Osteocyte (in vitro differentiated cells): ENCODE measurements around the gene FRS3. TPM values are rescaled to one million over a fixed set of nuclear protein-coding genes. Genes with fewer than 3 reads are reported as not detected.
A peak's percentile ranks its signal among the peaks of the same experiment; 100 is the strongest.

Experiments
- DNase-seq: peaks from one replicate; pipeline ENCODE4 v3.0.0; 2021; ENCODE audit warnings: mixed read lengths; ENCODE audit not compliant: unreplicated experiment; ENCODE audit errors: extremely low spot score
- H3K27ac Mint-ChIP-seq: one replicate; pipeline ENCODE4 v1.8.0; 2021; ENCODE audit warnings: mild to moderate bottlenecking, mixed read lengths; ENCODE audit not compliant: unreplicated experiment
- H3K27me3 Mint-ChIP-seq: one replicate; pipeline ENCODE4 v1.8.0; 2021; ENCODE audit warnings: mixed read lengths; ENCODE audit not compliant: unreplicated experiment
- H3K36me3 Mint-ChIP-seq: one replicate; pipeline ENCODE4 v1.8.0; 2021; ENCODE audit warnings: mixed read lengths; ENCODE audit not compliant: unreplicated experiment
- H3K4me1 Mint-ChIP-seq: one replicate; pipeline ENCODE4 v1.8.0; 2021; ENCODE audit warnings: mixed read lengths; ENCODE audit not compliant: unreplicated experiment
- H3K4me3 Mint-ChIP-seq: one replicate; pipeline ENCODE4 v1.8.0; 2021; ENCODE audit warnings: mild to moderate bottlenecking, moderate library complexity, mixed read lengths; ENCODE audit not compliant: unreplicated experiment
- H3K9me3 Mint-ChIP-seq: one replicate; pipeline ENCODE4 v1.8.0; 2021; ENCODE audit warnings: mixed read lengths; ENCODE audit not compliant: unreplicated experiment
- total RNA-seq: library from RNA; stranded (reverse); gene quantifications from 2 replicates; pipeline ENCODE4 v1.2.1, GENCODE V29; 2021
- TF ChIP-seq, protein P1 (sequence below): fragments of 200-600 bp; sonication (generic); IDR thresholded peaks from 2 replicates; pipeline ENCODE4 v1.5.0; 2021; ENCODE audit warnings: antibody characterized with exemption, mild to moderate bottlenecking, moderate library complexity

Gene FRS3
- total RNA-seq, 1 donor from 2014 or later, result 3.9 TPM

GRCh38 chr6:41723530-41724227 is 56.0 kb downstream of the FRS3 start:
- Mint-ChIP-seq H3K27ac (peak overlapping the region; percentile 77), H3K36me3 (peaks cover 2% of the 10 kb centered on the region)
- DNase-seq, result no peak

GRCh38 chr6:41722969-41723529 is 56.7 kb downstream of the FRS3 start:
- peaks cover 2% of the 10 kb centered on the region for H3K36me3 Mint-ChIP-seq
- H3K27ac Mint-ChIP-seq, result peak overlapping the region; percentile 23
- no peaks in the 10 kb centered on the region for H3K9me3 Mint-ChIP-seq
- H3K27me3 Mint-ChIP-seq, result no peaks in the 10 kb centered on the region
- no peak overlapping the region for H3K4me3 Mint-ChIP-seq
- DNase-seq, result no peak
- H3K4me1 Mint-ChIP-seq, result peaks cover 22% of the 10 kb centered on the region
- TF ChIP-seq, protein P1, sequence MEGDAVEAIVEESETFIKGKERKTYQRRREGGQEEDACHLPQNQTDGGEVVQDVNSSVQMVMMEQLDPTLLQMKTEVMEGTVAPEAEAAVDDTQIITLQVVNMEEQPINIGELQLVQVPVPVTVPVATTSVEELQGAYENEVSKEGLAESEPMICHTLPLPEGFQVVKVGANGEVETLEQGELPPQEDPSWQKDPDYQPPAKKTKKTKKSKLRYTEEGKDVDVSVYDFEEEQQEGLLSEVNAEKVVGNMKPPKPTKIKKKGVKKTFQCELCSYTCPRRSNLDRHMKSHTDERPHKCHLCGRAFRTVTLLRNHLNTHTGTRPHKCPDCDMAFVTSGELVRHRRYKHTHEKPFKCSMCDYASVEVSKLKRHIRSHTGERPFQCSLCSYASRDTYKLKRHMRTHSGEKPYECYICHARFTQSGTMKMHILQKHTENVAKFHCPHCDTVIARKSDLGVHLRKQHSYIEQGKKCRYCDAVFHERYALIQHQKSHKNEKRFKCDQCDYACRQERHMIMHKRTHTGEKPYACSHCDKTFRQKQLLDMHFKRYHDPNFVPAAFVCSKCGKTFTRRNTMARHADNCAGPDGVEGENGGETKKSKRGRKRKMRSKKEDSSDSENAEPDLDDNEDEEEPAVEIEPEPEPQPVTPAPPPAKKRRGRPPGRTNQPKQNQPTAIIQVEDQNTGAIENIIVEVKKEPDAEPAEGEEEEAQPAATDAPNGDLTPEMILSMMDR, result no peak

More at GRCh38 chr6:41723530-41724227, 56.0 kb downstream of the FRS3 start:
- peaks cover 19% of the 10 kb centered on the region for H3K4me1 Mint-ChIP-seq
- H3K4me3 Mint-ChIP-seq, result no peak overlapping the region
- H3K9me3 Mint-ChIP-seq, result no peaks in the 10 kb centered on the region
- TF ChIP-seq, protein P1, result no peak
- no peaks in the 10 kb centered on the region for H3K27me3 Mint-ChIP-seq

GRCh38 chr6:41721414-41721813 is 58.3 kb downstream of the FRS3 start:
- DNase-seq, result no peak
- Mint-ChIP-seq H3K4me3 (no peak overlapping the region), H3K36me3 (peaks cover 2% of the 10 kb centered on the region), H3K4me1 (peaks cover 30% of the 10 kb centered on the region), H3K27me3 (no peaks in the 10 kb centered on the region), H3K27ac (no peak overlapping the region), H3K9me3 (no peaks in the 10 kb centered on the region)
- TF ChIP-seq, protein P1, result no peak

DNA sequence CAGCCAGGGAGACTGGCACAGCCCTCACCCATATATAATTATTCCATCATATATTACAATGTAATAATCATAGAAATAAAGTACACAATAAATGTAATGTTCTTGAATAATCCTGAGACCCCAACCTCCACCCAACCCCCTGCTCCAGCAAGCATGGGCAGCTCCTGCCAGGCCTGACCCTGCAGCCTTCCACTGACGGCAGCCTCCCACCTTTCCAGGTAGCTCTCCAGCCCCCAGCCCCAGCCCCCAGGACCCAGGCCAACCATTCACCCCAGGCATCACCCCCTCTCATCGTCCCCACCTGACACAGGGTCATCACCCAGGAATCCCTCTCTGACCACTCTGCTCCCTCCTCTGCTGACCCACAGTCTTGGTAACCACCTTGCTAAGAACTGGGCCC is 58.9 kb downstream of the FRS3 start:
- Mint-ChIP-seq H3K36me3 (peaks cover 2% of the 10 kb centered on the region), H3K4me3 (no peak overlapping the region), H3K4me1 (peaks cover 33% of the 10 kb centered on the region), H3K9me3 (no peaks in the 10 kb centered on the region), H3K27me3 (no peaks in the 10 kb centered on the region), H3K27ac (no peak overlapping the region)
- TF ChIP-seq, protein P1, result no peak
- DNase-seq, result no peak

- Mint-ChIP-seq H3K27me3 (no peaks in the 10 kb centered on the region), H3K36me3 (peaks cover 2% of the 10 kb centered on the region), H3K4me1 (peaks cover 35% of the 10 kb centered on the region), H3K4me3 (no peak overlapping the region), H3K27ac (no peak overlapping the region), H3K9me3 (no peaks in the 10 kb centered on the region)
- DNase-seq, result no peak
- TF ChIP-seq, protein P1, result no peak
Observed at GRCh38 chr6:41720262-41720620, 59.5 kb downstream of the FRS3 start.

Other genes with a start within 250 kb of the FRS3 start
- 24.7 and 26.9 TPM in 2 replicates for gene FOXP4, start 233.5 kb downstream of the FRS3 start, total RNA-seq
- 74.1 and 75.9 TPM in 2 replicates for gene MDFI, start 141.4 kb downstream of the FRS3 start, total RNA-seq
- 8.9 and 11.1 TPM in 2 replicates for gene TFEB, start 44.3 kb downstream of the FRS3 start, total RNA-seq
- not detected in 2 replicates for gene PGC, start 32.5 kb downstream of the FRS3 start, total RNA-seq
- gene PRICKLE4, start 882 bp upstream of the FRS3 start, total RNA-seq, result 1.9 and 2.3 TPM in 2 replicates
- 133 TPM in 2 replicates for gene TOMM6, start 7.8 kb upstream of the FRS3 start, total RNA-seq
- gene USP49, start 115.5 kb upstream of the FRS3 start, total RNA-seq, result 5.2 and 5.4 TPM in 2 replicates
- gene MED20, start 141.2 kb upstream of the FRS3 start, total RNA-seq, result 24.3 and 30.0 TPM in 2 replicates
- 20.2 and 22.7 TPM in 2 replicates for gene BYSL, start 141.6 kb upstream of the FRS3 start, total RNA-seq
- 82.7 and 91.2 TPM in 2 replicates for gene CCND3, start 161.9 kb upstream of the FRS3 start, total RNA-seq